GM12878 (cell line): Measurements from ENCODE around the gene PML. TPM values are rescaled to one million over a fixed set of nuclear protein-coding genes. Genes with fewer than 3 reads are reported as not detected.
"Not testable (repeated sequence)": the region's sequence is repeated elsewhere in the genome, so short reads cannot be mapped to it uniquely, and the experiment has no call there.

Experiments used
- ATAC-seq: fragments of 200-7000 bp; cut with Tn5 transposase; 3 replicates; pipeline ENCODE4 v1.9.1; 2020; ENCODE audit warnings: mild to moderate bottlenecking, moderate library complexity
- BruUV-seq: library from RNA; stranded (reverse); fragments of 400-500 nt; replicated peaks from 2 replicates; lab custom pipeline; 2021; lab: Mats Ljungman, UMichigan
- CTCF ChIA-PET: fragments of 300-600 bp; sonication (Branson Sonifier 250); formaldehyde crosslinking; extraction: SDS; loops from one replicate; lab custom pipeline; 2021; ENCODE audit warnings: inconsistent platforms; lab: Yijun Ruan, JAX
- POLR2A ChIA-PET: fragments of 350-600 bp; formaldehyde crosslinking; extraction: SDS; loops from one replicate; lab custom pipeline; 2021; ENCODE audit warnings: inconsistent platforms; lab: Charles Lee
- RAD21 ChIA-PET: fragments of 300-600 bp; sonication (Branson Sonifier 250); formaldehyde crosslinking; loops from one replicate; lab custom pipeline; 2023; ENCODE audit warnings: antibody characterized with exemption; ENCODE audit not compliant: unreplicated experiment; lab: Charles Lee
- SMC1A ChIA-PET: fragments of 300-600 bp; sonication (Branson Sonifier 250); formaldehyde crosslinking; loops from one replicate; lab custom pipeline; 2023; ENCODE audit not compliant: unreplicated experiment, uncharacterized antibody; lab: Charles Lee
- DNase-seq: peaks from one replicate; pipeline ENCODE4 v3.0.0-alpha.2; 2011; ENCODE audit warnings: low read depth, low spot score
- FAIRE-seq: peaks from 3 replicates; lab custom pipeline; 2011; peaks lifted over from hg19 to GRCh38; lab: Jason Lieb, UNC
- H2AFZ ChIP-seq: 2 replicates; pipeline ENCODE4 v1.6.0; 2011; ENCODE audit warnings: low read depth, low read length, control low read depth; ENCODE audit not compliant: control insufficient read depth
- H3K27ac ChIP-seq: 2 replicates; pipeline ENCODE4 v1.5.1; 2011; ENCODE audit warnings: control low read depth; ENCODE audit not compliant: control insufficient read depth, insufficient read depth
- H3K27me3 ChIP-seq, 2 experiments: replicated peaks in 1 of 2; 2 replicates each; pipeline versions ENCODE4 v1.6.0 to v1.6.1; 2011; ENCODE audit warnings: low read length in 1 of 2; ENCODE audit not compliant: control insufficient read depth in 2 of 2, insufficient read depth in 2 of 2
- H3K36me3 ChIP-seq, 2 experiments: 2 replicates each; pipeline ENCODE4 v1.5.1; 2011; ENCODE audit warnings: low read length in 1 of 2; ENCODE audit not compliant: control insufficient read depth in 2 of 2, insufficient read depth in 2 of 2
- H3K4me1 ChIP-seq: 2 replicates; pipeline ENCODE4 v1.6.1; 2011; ENCODE audit warnings: mild to moderate bottlenecking, low read length, moderate library complexity, mixed read lengths; ENCODE audit not compliant: control insufficient read depth, insufficient read depth
- H3K4me2 ChIP-seq: 2 replicates; pipeline ENCODE4 v1.6.0; 2011; ENCODE audit warnings: control low read depth; ENCODE audit not compliant: control insufficient read depth, insufficient read depth
- H3K4me3 ChIP-seq: fragments of 200-600 bp; sonication (generic); 2 replicates; pipeline ENCODE4 v1.5.1; 2016
- H3K79me2 ChIP-seq: 2 replicates; pipeline ENCODE4 v1.6.0; 2011; ENCODE audit warnings: low read length; ENCODE audit not compliant: control insufficient read depth, insufficient read depth
- H3K9ac ChIP-seq: 2 replicates; pipeline ENCODE4 v1.8.0; 2011; ENCODE audit warnings: low read length, control low read depth, mixed read lengths; ENCODE audit not compliant: control insufficient read depth, insufficient read depth
- H3K9me3 ChIP-seq: replicated peaks from 3 replicates; pipeline ENCODE4 v1.5.1; 2011; ENCODE audit warnings: mild to moderate bottlenecking, low read length; ENCODE audit not compliant: control insufficient read depth, insufficient read depth
- H4K20me1 ChIP-seq: 2 replicates; pipeline ENCODE4 v1.6.0; 2011; ENCODE audit not compliant: control insufficient read depth, insufficient read depth
- WGBS: methylation state at CpG from one replicate; pipeline ENCODE4 v1.1.6; 2016; ENCODE audit warnings: low lambda C conversion rate; ENCODE audit not compliant: insufficient replicate concordance, insufficient coverage; ENCODE audit errors: missing lambda C conversion rate; 5-methylcytosine and 5-hydroxymethylcytosine counted together
- in situ Hi-C: fragments of 300-500 bp; cut with MboI; formaldehyde crosslinking; loops from 9 replicates; pipeline ENCODE4 v1.14.3; 2018; ENCODE audit warnings: mixed read lengths
- intact Hi-C: fragments of 100-400 bp; cut with micrococcal nuclease; formaldehyde crosslinking; loops from one replicate; pipeline ENCODE4 v1.14.2; 2022; ENCODE audit not compliant: unreplicated experiment
- polyA plus RNA-seq, 11 experiments: library from polyadenylated mRNA; depleted of rRNA in 4 of 11; unstranded in 6 of 11; stranded (reverse) in 5 of 11; fragments of >200 nt; fragmentation: Nextera tagmentation in 4 of 11; fragmentation: Illumina TruSeq in 1 of 11; extraction: Ambion mirVana in 4 of 11; extraction: Trizol in 1 of 11; gene quantifications; 1 replicate in 1 of 11; 2 replicates in 10 of 11; pipeline versions ENCODE4 v1.2.1 to v1.2.3, GENCODE V29; 2011 to 2016; ENCODE audit warnings: inconsistent platforms in 2 of 11, missing spikeins in 2 of 11, low read depth in 1 of 11
- total RNA-seq, 4 experiments: library from RNA; depleted of rRNA in 3 of 4; stranded (reverse); fragments of >200 nt in 3 of 4; fragmentation: Illumina TruSeq in 1 of 4; extraction: Trizol in 1 of 4; gene quantifications; 2 replicates each; pipeline versions ENCODE4 v1.2.1 to v1.2.3, GENCODE V29; 2013 to 2021

PML gene
- total and polyA plus RNA-seq, 10 of the 15 experiments (the other 5 are each of a cell fraction or from before 2014, with no cell fraction given): 8.5 to 95.5 (median 30.8) TPM

DNA sequence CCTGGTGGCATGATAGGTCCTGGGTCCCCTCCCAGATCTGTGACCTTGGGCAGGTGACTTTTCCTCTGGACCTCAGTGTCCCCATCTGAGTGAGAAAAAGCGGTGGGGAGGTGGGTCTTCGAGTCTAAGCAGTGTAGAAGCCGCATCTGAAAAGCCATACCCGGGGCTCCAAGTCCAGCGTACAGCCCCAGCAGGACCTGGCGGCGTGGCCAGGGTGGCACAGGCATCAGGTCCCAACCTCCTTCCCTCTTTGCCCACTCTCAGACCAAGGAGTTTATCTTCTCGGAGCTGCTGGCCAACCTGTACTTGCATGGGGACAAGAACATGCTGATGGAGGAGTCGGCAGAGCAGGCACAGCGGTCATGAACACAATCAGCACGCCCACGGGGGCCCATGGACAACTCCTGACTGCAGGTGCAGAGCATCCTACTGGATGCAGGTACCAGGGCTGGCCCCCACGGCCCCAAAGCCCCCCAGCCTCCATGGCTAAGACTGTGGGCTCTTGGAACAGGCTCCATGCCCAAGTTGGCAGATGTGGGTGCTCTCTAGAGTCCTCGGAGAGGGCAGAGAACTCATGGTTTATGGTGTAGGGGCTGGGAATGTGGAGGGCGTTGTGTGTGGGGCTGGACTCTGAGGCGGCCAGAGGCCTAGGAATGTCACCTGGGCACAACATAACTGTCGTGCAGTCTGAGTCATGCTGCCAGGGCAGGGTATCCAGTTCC lies 69.1 kb downstream of the PML start:
- intact Hi-C loops, RAD21 ChIA-PET, POLR2A ChIA-PET, H3K4me2 ChIP-seq, H3K4me1 ChIP-seq, H3K9me3 ChIP-seq, H2AFZ ChIP-seq, H4K20me1 ChIP-seq, FAIRE-seq, CTCF ChIA-PET, H3K79me2 ChIP-seq, H3K27me3 ChIP-seq, H3K4me3 ChIP-seq, H3K36me3 ChIP-seq, BruUV-seq, DNase-seq, H3K9ac ChIP-seq, H3K27ac ChIP-seq, ATAC-seq, SMC1A ChIA-PET: not testable (repeated sequence)
- 31% methylated on average over 6 of the region's 17 CpGs for WGBS
- in situ Hi-C loops: loop anchor here (10.0 kb wide), 1 partner anchor 1241 kb away; no protein-coding TSS in a partner anchor

DNA sequence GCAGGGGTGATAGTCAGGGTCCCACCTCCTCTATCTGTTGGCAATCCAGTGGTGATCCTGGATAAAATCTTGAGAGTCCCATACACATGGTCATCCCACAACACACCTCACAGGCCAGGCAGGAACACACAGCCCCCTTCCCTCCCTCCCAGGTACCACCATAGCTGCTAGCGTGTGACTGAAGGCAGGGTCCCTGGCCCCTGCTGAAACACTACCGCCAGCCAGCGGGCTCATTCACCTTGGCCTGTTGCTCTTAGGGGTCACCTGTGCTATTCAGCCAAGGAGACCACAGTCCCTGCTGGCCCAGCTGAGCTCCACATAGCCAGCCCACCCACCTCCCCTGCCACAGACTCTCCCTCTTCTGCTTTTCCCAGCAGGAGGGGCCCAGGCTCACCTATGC lies 69.7 kb downstream of the PML start:
- SMC1A ChIA-PET: not testable (repeated sequence)
- 40% methylated on average over 1 of the region's 3 CpGs for WGBS

DNA sequence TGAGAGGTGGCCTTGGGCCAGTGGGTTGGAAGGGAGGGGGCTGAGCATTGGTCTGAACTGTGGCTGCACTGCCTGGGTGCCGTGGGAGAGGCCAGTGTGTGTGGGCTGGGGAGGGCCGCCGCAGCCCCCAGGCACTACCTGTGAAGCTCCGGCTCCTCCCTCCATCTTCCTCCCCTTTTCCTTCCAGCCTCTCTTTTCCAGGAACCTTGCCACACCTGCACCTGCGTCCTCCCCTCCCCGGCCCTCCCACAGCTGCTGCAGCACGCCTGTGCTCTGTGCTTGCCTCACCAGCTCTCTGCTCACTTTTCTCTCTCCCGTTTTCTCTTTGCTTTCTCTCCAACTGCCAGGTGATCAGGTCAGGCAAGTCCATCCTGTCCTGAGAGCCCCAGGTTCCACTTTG lies 70.3 kb downstream of the PML start:
- H3K27me3 ChIP-seq, DNase-seq, H3K4me3 ChIP-seq, BruUV-seq, H3K36me3 ChIP-seq, FAIRE-seq, H3K4me1 ChIP-seq, intact Hi-C loops, H3K4me2 ChIP-seq, H3K9me3 ChIP-seq, ATAC-seq, H2AFZ ChIP-seq, H4K20me1 ChIP-seq, H3K9ac ChIP-seq, SMC1A ChIA-PET, H3K27ac ChIP-seq, H3K79me2 ChIP-seq: not testable (repeated sequence)
- in situ Hi-C loops: loop anchor here (10.0 kb wide), 1 partner anchor 1240 kb away; no protein-coding TSS in a partner anchor
- ChIA-PET RAD21 (interaction anchor here (1.5 kb wide), 1 partner anchor 92 kb away, joined by 3 read pairs; no protein-coding TSS in a partner anchor), CTCF (interaction anchor here (1.9 kb wide), 1 partner anchor 92 kb away, joined by 5 read pairs; no protein-coding TSS in a partner anchor), POLR2A (interaction anchor here (0.6 kb wide), 1 partner anchor 98 kb away, joined by 3 read pairs; no protein-coding TSS in a partner anchor)
- 38% methylated on average over 6 of the region's 8 CpGs for WGBS

More for the DNA sequence above, 69.7 kb downstream of the PML start:
- H3K79me2 ChIP-seq, DNase-seq, FAIRE-seq, H4K20me1 ChIP-seq, H3K9ac ChIP-seq, H3K4me2 ChIP-seq, ATAC-seq, H3K27ac ChIP-seq, H3K4me3 ChIP-seq, BruUV-seq, H2AFZ ChIP-seq, H3K9me3 ChIP-seq, H3K36me3 ChIP-seq, H3K4me1 ChIP-seq, intact Hi-C loops, H3K27me3 ChIP-seq: not testable (repeated sequence)
- in situ Hi-C loops: loop anchor here (10.0 kb wide), 1 partner anchor 1241 kb away; no protein-coding TSS in a partner anchor
- ChIA-PET CTCF (interaction anchor here (1.9 kb wide), 1 partner anchor 91 kb away, joined by 5 read pairs; no protein-coding TSS in a partner anchor), POLR2A (interaction anchor here (0.6 kb wide), 1 partner anchor 97 kb away, joined by 3 read pairs; no protein-coding TSS in a partner anchor), RAD21 (interaction anchor here (1.5 kb wide), 1 partner anchor 91 kb away, joined by 3 read pairs; no protein-coding TSS in a partner anchor)
